ENCODE data around the gene TMPRSS2.

- TF ChIP-seq POLR2A (IDR thresholded peaks at IDR 0.05), result no peak
- TF ChIP-seq CTCF (IDR thresholded peaks at IDR 0.05), result no peak
These were observed 79.1 kb downstream of the TMPRSS2 start for GRCh38 chr21:41428847-41429246.
